NCI-H748 treated with DMSO at 0.1 percent for 48 hours (cell line): ENCODE measurements around the gene AMACR.

Experiments
- DNase-seq: peaks from one replicate; lab custom pipeline; 2025; lab: John Stamatoyannopoulos, UW

Gene AMACR

DNA sequence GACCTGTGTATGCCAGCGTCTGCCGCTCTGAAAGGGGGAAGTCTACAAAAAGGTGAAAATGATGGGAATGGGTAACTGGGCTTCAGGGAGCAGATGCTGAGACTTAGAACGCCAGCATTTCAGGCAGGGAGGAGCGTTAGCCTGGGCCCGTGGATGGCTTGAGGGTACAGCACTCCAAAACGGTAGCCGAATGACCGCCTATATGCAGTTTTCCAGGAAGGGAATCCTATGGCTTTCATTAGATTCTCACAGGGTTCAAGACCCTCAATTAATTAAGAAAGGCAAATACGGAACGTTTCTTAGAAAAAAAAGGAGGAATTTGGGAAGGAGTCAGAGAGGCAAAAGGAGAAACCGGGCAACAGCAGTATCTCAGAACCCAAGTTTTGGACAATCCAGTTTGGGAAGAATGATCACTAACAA, 639 bp downstream of the AMACR start:
- peak; percentile 65 for DNase-seq

DNA sequence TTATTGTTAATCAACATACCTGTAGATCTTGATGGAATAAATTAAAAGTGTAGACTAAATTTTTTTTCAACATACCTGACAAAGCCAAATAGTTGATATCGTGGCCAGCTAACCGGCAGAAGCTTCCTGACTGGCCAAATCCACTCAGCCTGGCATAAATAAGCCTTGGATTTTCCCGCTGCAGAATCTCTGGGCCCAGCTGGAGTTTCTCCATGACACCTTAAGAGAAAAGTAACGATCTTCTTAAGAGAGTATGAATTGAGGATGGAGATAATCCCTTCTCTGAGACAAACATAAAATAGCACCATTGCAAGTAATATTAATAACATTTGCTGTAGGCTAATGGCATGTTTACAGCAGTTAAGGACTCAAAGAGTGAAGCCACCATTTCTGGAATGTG, 2.2 kb downstream of the AMACR start:
- no peak for DNase-seq

DNA sequence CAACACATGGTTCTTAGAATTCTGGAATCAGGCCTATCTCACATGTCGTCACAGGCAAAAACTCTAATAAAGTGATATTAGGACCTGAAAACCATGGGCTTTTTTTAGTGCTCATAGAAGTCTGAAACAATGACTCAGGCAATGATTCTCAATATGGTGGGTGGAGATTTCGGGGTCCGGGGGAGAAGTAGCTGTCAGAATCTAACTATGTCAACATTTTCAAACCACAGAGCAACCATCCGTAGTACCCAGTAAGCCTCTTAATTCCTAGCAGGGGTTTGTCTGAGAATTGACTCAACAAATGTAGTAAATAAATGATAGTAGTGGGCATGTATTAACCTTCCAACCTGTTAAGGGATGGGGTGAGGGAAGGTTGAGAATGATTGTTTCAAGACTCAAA, 2.6 kb downstream of the AMACR start:
- DNase-seq = no peak

DNA sequence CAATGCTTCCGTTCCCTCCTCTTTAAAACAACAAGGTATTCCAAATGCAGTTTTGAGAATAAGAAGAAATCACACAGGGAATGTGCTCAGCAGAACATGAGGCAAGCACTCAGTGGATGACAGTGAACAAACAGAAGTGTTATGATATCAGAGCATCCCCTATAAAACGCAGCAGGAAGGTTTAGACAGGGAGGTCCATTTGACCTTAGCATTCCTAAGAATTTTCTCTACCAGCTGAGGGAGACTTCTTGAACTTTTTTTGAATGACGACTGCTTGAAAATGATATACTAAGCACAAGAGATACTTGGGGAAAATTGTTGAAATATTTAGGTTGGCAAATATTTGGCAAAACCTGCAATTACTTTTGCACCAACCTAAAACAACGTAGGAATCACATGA, 3.9 kb downstream of the AMACR start:
- DNase-seq = no peak

DNA sequence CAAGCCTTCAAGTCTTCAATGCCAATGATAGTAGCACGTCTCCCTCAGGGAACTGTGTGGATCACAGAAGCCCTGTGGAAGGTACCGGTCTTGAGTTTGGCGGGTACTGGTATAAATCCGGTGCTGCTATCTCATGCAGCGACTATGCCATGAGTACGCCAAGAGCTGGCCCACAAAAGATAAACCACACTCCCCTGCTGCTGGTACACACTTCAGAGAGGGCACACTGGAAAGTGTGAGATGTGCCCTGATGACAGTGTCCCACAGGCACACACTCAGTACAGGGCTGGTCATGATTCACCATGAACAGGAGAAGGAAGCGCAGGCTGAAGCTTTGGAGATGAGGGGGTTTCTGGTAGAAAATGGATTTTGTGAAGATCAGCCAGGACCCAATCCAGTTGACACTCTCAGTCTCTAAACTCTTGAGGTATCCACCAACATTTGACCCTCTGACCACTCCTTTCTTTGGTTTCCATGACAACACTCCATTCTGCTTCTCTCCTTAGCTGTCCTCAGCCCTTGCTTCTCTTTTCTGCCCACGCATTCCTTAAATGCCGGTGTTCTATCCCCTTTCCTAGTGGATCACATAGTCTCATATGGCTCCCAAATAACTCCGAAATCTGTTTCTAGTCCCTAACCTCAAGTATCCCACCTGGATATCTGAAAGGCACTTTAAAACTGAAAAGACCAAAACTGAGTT, 5.1 kb downstream of the AMACR start:
- DNase-seq = no peak

DNA sequence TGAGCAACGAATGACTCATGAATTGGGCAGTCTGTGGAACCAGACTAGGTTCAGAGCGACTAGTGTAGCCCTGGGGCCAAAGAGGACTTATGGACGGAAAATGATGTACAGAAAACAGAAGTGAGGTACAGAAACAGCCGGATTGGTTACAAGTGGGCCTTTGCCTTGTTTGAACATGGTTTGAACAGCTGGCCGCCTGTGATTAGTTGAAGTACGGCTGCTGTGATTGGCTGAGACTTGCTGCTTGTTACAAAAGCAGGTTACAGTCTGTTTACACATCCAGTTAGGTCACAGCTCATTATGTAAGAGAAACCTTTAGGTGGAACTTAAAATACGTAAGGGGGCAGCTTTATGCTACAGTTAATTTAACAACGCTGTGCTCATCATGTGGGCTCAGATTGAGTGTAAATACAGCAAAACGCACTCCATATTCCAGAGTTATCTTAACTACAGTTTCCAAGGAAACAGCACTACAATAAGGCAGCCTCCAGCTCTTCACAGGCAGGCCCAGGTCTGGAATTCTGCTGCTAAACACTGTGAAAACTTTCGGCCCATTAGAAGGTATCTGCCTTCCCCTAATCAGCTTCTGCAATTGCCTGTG, 6.5 kb downstream of the AMACR start:
- DNase-seq = peak; percentile 100

DNA sequence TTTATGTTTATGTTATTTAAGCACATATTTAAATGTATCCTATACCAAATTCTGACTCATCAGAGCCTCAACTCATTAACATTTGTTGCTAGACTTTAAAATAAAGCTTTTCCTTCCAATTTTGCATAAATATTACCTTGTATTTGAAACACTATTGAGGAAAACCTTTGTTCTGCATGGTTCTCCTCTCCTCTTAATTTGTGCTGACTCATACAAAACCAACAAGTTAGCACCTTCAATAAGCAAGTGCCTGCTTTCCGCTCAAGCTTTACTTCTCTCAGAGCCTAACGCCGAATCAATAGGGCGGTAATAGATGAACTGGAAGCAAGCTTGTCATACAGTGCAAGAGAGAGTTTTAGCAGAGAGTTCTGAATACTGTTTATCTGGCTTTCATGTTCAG, 7.9 kb downstream of the AMACR start:
- no peak for DNase-seq

DNA sequence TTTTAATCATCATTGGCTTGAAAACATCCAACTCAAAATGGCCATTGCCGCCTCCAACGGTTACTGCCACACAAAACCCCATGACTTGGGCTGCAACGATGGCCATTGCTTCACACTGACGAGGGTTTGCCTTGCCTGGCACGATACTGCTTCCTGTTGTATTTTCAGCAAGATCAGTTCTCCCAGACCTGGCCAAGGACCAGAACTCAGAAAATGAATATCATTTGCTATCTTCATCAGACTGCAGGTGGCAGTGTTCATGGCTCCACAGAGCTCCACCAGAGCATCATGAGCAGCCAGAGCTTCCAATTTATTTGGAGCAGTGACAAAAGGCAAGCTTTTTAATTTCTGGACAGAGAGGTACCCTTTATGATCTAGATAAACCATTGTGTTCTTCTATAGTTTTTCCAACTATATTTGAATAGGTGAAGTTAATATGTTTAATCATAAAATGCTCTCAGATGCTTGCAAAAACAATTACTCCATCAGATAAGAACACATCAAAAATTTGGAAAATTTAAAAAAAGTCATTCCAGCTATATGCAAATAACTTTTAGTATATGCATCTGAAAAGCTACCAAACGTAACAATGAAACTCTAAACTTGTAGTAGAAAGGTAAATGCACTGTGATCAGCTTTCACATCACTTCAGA, 10.4 kb downstream of the AMACR start:
- peak; percentile 80 for DNase-seq

DNA sequence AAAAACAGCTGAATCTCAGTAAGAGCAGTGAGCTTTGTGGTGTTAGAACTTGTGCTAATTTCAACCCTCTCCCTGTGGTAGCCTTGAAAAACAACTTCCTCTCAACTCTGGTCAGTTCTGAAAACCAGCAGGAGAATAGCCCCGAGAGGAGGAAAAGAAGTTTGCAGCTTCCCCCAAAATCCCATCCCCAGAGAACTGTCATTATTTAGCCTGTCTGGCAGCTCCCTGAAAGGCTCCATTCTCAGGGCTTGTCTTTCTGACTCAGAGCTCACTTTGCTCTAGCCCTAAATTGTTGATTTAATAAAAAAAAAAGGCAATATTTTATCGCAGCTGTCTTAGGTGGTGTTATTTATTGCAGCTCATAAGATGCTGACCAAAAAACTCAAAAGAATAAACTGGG, 12.0 kb downstream of the AMACR start:
- no peak for DNase-seq

DNA sequence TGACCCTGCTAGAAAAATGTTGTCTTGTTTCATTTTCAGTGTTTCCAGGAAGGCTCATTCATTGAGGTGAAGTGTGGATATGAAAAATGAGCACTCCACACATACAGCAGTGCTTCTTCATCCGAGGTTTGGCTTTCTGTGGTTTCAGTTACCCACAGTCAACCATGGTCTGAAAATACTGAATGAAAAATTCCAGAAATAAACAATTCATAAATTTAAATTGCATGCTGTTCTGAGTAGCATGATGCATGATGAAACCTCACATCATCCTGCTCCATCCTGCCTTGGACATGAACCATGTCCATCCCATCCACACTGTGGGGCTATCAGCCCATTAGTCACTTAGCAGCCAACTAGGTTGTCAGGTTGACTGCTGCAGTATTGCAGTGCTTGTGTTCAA, 13.0 kb downstream of the AMACR start:
- DNase-seq = no peak

DNA sequence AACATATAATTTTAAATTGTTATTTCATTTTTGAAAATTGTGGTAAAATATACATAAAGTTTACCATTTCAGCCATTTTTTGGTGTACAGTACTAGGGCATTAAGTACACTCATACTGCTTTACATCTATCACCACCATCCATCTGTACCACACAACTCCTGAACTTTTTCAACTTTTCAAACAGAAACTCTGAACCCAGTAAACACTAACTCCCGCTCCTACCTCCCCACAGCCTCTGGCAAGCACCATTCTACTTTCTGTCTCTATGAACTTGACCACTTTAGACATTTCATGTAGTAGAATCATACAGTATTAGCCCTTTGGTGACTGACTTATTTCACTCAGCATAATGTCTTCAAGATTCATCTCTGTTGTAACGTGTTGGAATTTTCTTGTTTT, 15.0 kb downstream of the AMACR start:
- DNase-seq = no peak

DNA sequence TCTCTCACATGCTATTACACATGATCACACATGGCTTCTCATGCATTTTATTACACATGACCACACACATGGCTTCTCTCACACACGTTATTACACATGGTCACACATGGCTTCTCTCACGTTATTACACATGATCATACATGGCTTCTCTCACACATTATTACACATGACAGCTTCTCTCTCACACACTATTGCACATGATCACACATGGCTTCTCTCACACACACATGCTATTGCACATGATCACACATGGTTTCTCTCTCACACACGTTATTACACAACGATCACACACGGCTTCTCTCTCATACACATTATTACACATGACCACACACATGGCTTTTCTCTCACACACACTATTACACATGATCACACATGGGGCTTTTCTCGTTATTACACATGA, 22.4 kb downstream of the AMACR start:
- DNase-seq = no peak

DNA sequence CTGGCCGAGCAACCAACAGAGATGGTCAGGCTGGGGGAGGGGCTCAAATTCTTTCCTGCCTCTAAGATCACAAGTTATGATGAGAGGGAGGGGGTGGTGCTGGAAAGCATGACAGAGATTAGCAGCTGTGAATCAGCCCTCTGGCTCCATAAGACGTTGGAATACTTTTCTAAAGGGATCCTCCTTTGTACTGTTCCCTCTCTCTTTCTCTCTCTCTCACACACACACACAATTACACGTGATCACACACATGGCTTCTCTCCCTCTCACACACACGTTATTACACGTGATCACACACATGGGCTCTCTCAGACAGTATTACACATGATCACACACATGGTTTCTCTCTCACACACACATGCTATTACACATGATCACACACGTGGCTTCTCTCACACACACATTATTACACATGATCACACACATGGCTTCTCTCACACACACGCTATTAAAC, 23.2 kb downstream of the AMACR start, which contains the start of gene SLC45A2:
Gene SLC45A2, minus strand, starts transcription at position 23 of the 454 bp plus-strand sequence. CDS start 110 bp downstream, outside the sequence.
- no peak for DNase-seq

DNA sequence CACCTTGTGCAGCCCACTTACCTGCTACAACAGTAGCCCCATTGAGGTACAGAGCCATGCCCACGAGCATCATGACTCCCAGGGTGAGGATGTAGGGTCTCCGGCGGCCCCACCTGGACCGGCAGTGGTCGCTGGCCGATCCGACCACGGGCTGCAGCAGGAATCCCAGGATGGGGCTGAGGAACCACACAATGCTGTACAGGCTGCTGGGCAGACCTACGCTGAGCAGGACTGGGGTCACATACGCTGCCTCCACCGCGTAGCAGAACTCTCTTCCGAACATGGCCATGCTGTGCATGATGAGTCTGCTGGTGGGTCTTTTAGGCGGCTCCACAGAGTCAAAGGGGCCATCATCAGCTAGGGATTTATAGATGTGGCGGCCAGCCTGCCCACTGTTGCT, 23.7 kb downstream of the AMACR start:
- no peak for DNase-seq

DNA sequence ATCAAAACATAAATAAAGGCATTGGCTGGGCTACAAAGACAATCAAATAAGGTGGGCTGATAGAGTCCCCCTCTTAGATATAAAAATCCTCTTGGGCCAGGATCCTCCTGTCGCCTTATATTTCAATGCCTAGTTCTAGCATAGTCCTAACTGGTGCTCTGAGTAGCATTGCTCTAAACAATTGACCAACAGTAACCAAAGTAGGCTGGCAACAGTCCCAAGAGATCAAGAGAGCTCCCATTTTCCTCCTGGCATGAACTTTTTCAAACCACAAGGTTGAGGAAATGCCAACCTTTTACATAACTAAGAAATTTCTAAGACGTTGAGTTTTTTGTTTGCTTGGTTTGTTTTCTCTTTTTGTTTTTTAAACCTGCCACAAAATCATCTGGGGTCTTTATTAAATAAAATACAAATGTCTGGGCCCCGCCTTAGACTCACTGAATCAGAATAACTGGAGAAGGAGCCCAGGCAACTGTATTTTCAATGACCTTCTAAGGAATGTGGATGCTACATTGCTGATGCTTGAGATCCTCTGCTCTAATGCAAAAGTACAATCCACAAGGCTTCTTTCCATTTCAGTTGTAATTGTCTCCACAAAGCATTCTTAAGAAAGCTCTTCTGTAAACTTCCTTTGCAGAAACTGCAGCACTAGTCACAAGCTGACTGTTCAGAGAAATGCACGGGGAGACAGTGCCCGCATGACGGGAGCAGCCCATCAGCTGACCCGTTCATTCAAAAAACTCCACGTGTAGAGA, 26.3 kb downstream of the AMACR start:
- no peak for DNase-seq

DNA sequence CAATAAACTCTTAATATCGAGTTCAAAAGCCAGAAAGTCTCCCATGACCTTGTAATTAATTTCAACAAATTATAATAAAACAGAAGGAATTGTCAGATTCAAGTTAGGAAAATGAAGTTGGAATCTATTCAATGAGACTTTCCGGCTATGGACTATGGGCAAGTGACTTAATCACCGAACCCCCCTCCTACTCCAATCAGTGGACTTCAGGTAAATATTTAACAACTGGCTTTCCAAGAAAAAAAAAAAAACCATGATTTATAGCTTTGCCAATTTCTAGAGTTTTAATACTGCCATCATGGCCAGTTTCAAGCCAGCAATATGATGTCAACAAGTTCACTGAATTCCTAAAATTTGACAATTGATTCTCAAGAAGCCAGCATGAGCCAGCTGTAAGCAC, 27.8 kb downstream of the AMACR start:
- DNase-seq = no peak

DNA sequence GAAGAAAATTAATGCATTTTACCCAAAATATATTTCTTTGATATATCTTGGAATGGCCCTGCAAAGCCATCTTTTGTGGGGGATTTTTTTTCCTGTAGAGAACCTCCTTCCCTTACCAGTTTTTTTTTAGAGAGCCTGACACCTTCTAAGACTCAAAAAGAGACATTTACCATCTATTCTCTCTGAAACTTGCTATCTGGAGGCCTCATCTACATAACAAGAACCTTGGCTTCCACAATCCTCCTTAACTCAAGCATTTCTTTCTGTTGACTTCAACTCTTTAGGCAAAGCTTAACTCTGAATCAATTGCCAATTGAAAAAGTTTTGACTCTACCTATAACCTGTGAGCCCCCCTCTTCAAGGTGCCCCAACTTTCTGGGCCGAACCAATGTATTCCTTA, 29.5 kb downstream of the AMACR start:
- no peak for DNase-seq

DNA sequence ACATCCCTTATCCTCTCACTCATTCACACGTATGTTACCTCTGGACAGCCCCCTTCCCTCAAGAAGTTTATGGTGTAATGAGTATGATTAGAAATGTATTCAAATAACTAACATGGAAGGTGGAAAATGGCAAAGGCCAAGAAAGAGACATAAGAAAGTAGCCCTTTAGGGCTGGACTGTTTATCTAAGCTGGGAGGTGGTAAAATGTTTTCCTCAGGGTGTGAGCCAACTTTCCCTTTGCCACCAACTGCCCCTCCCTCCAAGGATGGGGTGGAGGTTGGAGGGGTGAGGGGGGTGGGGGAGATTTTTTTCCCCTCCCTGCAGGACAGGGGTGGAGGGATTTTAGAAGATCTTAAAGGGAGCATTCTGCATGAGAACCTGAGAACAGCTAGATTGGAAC, 31.5 kb downstream of the AMACR start:
- DNase-seq = no peak

DNA sequence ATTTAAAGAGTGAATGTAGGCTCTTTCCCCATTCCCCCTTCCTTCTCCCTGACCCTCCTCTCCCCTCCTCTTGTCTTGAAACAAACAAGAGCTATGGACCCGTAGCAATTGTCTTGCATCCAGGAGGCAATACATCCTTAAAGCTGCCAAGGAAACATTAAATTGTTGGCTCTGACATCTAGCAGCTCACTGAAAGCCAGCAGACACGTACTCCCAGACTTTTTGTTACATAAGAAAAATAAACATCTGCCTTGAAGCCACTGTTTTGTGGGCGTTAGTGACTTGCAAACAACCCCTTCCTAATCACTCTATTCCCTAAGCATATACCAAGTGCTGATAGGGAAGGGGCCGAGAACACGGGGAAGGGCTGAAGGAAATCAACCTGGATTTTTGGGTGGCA, 32.0 kb downstream of the AMACR start:
- DNase-seq = no peak

DNA sequence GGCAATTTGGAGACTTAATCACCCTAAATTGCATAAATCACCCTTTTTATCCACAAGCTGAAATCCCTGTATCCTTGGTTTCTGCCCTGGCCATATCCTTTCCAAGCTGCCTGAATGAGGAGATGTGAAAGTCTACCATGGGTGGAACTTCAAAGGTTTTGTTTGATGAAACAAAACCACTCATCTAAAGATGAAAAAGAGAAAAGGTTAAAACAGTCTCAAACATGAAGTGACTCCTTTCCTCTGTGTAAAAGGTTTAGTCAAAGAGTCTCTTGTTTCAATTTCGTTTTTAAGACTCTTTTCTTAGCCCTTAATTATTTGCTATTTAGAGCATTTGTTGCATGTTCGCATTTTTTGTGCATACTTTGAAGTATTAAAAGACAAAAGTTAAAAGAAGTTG, 34.6 kb downstream of the AMACR start:
- DNase-seq = no peak

DNA sequence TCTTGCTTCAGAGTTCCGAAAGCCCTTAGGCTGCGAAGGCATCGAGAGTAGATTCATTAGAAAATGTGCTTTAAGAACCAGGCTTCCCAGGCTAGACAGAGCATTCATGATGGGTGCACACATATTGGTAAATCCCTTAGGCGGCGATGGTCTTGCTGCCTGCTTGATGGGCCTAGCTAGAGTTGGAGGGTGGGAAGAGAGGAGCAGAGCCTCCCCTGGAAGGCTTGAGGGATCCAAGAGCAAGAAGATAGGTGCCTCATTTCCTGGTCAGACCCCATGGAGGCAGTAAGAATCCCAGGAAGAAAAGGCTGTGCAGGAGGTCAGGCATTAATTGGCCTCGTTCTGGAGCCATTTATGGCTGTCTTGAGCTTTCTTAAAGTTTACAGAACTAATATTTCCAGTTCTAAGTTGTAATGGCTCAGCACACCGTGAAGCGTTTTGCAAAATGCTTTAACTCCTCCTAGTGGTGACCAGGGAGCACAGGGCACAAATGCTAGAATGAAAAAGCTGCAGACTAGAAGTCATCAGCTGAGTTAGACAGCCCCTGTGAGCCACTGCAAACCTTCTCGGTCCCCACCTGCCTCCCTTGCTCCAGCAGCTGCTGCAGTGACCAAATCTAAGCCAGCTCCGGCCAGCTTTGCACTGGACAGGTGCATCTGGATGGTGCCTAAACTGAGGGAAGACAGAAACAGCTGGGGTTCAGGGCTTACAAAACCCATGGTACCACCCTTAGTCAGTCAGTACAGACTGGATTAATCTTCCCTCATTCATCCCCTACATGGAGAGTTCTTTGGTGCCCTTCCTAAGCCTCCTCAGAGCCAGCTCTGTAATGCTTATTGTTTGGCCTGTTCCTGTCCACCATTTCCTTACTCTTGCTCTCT, 38.0 kb downstream of the AMACR start:
- DNase-seq = peak; percentile 51
